Skeletal muscle tissue (tissue), 4 donors: Measurements from ENCODE around the gene URB2. TPM values are rescaled to one million over a fixed set of nuclear protein-coding genes. Genes with fewer than 3 reads are reported as not detected.

ENCODE experiments used
- H3K27ac ChIP-seq: one replicate; pipeline ENCODE4 v1.7.0; 2013; ENCODE audit warnings: mild to moderate bottlenecking, low read depth, low read length, inconsistent platforms
- H3K27me3 ChIP-seq, 3 donors: one replicate each; pipeline ENCODE4 v1.7.0; 2013; ENCODE audit warnings: low read length in 3 of 3; ENCODE audit not compliant: control insufficient read depth in 3 of 3, insufficient read depth in 3 of 3
- H3K36me3 ChIP-seq, 3 donors: one replicate each; pipeline ENCODE4 v1.7.0; 2013; ENCODE audit warnings: low read length in 3 of 3; ENCODE audit not compliant: control insufficient read depth in 3 of 3, insufficient read depth in 3 of 3
- H3K4me1 ChIP-seq, 3 donors: one replicate each; pipeline ENCODE4 v1.7.0; 2013; ENCODE audit warnings: low read length in 3 of 3, mild to moderate bottlenecking in 3 of 3; ENCODE audit not compliant: control insufficient read depth in 3 of 3, insufficient read depth in 3 of 3
- H3K4me3 ChIP-seq, 3 donors: one replicate each; pipeline ENCODE4 v1.7.0; 2013; ENCODE audit warnings: low read length in 3 of 3
- H3K9ac ChIP-seq, 3 donors: one replicate each; pipeline ENCODE4 v1.7.0; 2013; ENCODE audit warnings: low read length in 3 of 3, mild to moderate bottlenecking in 3 of 3, moderate library complexity in 2 of 3, low read depth in 1 of 3
- H3K9me3 ChIP-seq, 3 donors: one replicate each; pipeline ENCODE4 v1.7.0; 2013; ENCODE audit warnings: low read length in 3 of 3; ENCODE audit not compliant: control insufficient read depth in 3 of 3
- total RNA-seq: library from RNA; depleted of rRNA; stranded (reverse); fragments of >200 nt; gene quantifications from one replicate; pipeline ENCODE4 v1.2.3, GENCODE V29; 2014
- donor health status: Osteomylitis.

Gene URB2
- total RNA-seq, 1 donor from 2014 or later: 11.0 TPM

- H3K27me3 ChIP-seq: no peaks in the 10 kb centered on the region
- H3K9ac ChIP-seq: peak overlapping the region; percentile 77 to 85 (median 84)
- H3K4me1 ChIP-seq: peaks cover 36 to 52% (median 40%) of the 10 kb centered on the region in 3 donors
- H3K36me3 ChIP-seq: peaks cover 0 to 5% (median 4%) of the 10 kb centered on the region in 3 donors
- H3K9me3 ChIP-seq: no peaks in the 10 kb centered on the region
- no peak overlapping the region for H3K27ac ChIP-seq
- peak overlapping the region; percentile 88 to 94 (median 93) for H3K4me3 ChIP-seq
These were observed 1.5 kb upstream of the URB2 start for GRCh38 chr1:229624521-229625070.

- Histone ChIP-seq H3K27me3 (no peaks in the 10 kb centered on the region), H3K9me3 (no peaks in the 10 kb centered on the region), H3K4me1 (peaks cover 33 to 50% (median 39%) of the 10 kb centered on the region in 3 donors), H3K27ac (peak overlapping the region; percentile 74), H3K9ac (peak overlapping the region; percentile 77 to 85 (median 84)), H3K36me3 (peaks cover 0 to 5% (median 4%) of the 10 kb centered on the region in 3 donors), H3K4me3 (peak overlapping the region; percentile 88 to 94 (median 93))
These were observed 754 bp upstream of the URB2 start for GRCh38 chr1:229625071-229625914.

DNA sequence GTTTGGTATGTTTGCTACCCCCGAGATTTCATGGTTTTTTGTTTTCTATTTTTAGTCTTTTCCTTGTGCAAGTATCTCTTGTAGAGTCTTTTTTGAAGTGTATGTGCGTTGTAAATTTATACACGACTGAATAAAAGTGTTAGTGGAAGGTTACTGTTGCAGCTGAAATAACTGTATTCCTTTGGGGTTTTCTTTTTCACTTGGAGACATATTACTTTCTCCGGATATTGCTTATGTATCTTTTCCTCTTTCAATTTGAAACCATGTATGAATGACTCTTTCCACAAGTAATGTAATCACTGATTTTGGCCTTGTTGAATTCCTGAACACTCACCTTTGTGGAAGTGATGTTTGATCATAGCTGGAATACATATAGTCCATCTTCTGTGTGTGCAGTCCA is 956 bp downstream of the URB2 start:
- Histone ChIP-seq H3K9ac (peak overlapping the region; percentile 88 to 89 (median 88)), H3K27ac (peak overlapping the region; percentile 74), H3K4me3 (peak overlapping the region; percentile 89 to 92 (median 91)), H3K27me3 (no peaks in the 10 kb centered on the region), H3K9me3 (no peaks in the 10 kb centered on the region), H3K4me1 (peaks cover 32 to 51% (median 33%) of the 10 kb centered on the region in 3 donors), H3K36me3 (peaks cover 0 to 5% (median 4%) of the 10 kb centered on the region in 3 donors)

DNA sequence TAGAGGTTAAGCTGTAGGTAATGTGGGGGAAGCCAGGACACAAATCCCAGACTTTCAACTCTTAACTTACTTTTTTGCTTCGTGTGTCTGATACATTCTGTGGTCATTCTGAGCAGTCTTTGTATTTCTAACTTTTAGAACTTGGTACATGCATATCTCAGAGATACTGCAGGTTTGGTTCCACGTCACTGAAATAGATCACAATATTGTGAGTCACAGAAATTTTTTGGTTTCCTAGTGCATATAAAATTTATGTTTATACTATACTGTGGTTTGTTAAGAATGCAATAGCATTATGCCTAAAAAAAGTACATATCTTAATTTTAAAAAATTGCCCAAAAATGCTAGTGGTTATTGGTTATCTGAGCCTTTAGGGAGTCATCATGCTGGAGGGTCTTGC is 3.2 kb downstream of the URB2 start:
- H3K9ac ChIP-seq: no peak overlapping the region
- no peaks in the 10 kb centered on the region for H3K9me3 ChIP-seq
- H3K27ac ChIP-seq: no peak overlapping the region
- no peak overlapping the region for H3K4me3 ChIP-seq
- H3K4me1 ChIP-seq: peaks cover 24 to 38% (median 26%) of the 10 kb centered on the region in 3 donors
- H3K27me3 ChIP-seq: no peaks in the 10 kb centered on the region
- peaks cover 3 to 5% (median 4%) of the 10 kb centered on the region in 3 donors for H3K36me3 ChIP-seq

DNA sequence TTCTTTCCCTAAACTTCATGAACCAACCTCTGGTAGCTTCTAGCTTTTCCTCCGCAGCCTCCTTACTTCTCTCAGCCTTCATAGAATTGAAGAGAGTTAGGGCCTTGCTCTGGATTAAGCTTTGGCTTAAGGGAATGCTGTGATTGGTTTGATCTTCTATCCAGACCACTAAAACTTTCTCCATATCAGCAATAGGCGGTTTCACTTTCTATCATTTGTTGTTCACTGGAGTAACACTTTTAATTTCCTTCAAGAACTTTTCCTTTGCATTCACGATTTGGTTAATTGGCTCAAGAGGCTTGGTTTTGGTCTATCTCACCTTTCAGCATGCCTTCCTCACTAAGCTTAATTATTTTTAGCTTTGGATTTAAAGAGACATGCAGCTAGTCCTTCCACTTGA is 5.1 kb downstream of the URB2 start:
- peak overlapping the region in 1 of 3 donors; percentile 45 for H3K4me3 ChIP-seq

DNA sequence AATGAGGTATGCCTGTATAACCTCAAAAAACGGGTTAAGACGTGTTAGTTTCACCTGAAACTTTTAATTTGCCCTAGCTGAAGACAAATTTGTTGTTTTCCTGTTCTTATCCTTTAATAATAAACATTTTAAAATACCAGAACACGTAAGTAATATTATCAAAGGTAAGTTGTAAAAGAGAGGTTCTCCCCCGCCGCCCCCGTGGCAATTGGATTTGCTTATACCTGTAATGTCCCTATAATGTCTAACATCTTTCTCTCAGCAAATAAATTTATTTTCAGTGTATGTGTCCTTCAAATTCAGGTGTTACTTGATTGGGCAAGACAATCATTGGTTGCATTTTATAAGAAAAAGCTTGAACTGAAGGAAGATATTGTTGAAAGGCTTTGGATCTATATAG is 5.9 kb downstream of the URB2 start:
- no peaks in the 10 kb centered on the region for H3K9me3 ChIP-seq
- H3K4me3 ChIP-seq: no peak overlapping the region
- no peak overlapping the region for H3K27ac ChIP-seq
- no peaks in the 10 kb centered on the region for H3K27me3 ChIP-seq
- H3K9ac ChIP-seq: no peak overlapping the region
- peaks cover 20 to 25% (median 25%) of the 10 kb centered on the region in 3 donors for H3K36me3 ChIP-seq
- H3K4me1 ChIP-seq: peaks cover 12 to 42% (median 23%) of the 10 kb centered on the region in 3 donors

More for the DNA sequence above, 5.1 kb downstream of the URB2 start:
- H3K36me3 ChIP-seq: peaks cover 17% of the 10 kb centered on the region in 3 donors
- H3K27ac ChIP-seq: peak overlapping the region; percentile 26
- peak overlapping the region in 1 of 3 donors; percentile 25 for H3K9ac ChIP-seq
- H3K9me3 ChIP-seq: no peaks in the 10 kb centered on the region
- H3K4me1 ChIP-seq: peaks cover 18 to 42% (median 27%) of the 10 kb centered on the region in 3 donors
- no peaks in the 10 kb centered on the region for H3K27me3 ChIP-seq

GRCh38 chr1:229636042-229636441 is 10.0 kb downstream of the URB2 start:
- Histone ChIP-seq H3K4me1 (peaks cover 12 to 46% (median 26%) of the 10 kb centered on the region in 3 donors), H3K4me3 (no peak overlapping the region), H3K36me3 (peaks cover 27 to 37% (median 36%) of the 10 kb centered on the region in 3 donors), H3K27me3 (no peaks in the 10 kb centered on the region), H3K9ac (peak overlapping the region in 1 of 3 donors; percentile 18), H3K27ac (no peak overlapping the region), H3K9me3 (no peaks in the 10 kb centered on the region)

DNA sequence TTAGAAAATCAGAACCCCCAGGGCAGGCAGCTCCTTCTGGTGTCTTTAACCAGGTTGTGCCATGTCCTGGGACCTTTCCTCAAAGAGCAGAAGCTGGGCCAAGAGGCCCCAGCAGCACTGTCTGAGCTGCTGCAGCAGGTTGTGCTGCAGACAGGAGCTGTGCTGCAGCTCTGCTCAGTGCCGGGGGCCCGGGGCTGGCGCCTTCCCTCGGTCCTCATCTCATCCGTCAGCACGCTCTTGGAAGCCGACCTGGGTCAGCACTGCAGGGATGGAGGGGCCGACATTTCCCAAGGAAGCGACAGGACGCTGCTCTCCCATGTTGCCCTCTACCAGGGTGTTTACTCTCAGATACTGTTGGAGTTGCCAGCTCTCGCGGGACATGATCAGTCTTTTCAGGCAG is 11.7 kb downstream of the URB2 start:
- no peak overlapping the region for H3K9ac ChIP-seq
- no peak overlapping the region for H3K27ac ChIP-seq
- H3K4me3 ChIP-seq: no peak overlapping the region
- no peaks in the 10 kb centered on the region for H3K9me3 ChIP-seq
- no peaks in the 10 kb centered on the region for H3K27me3 ChIP-seq
- H3K36me3 ChIP-seq: peaks cover 27 to 37% (median 36%) of the 10 kb centered on the region in 3 donors
- H3K4me1 ChIP-seq: peaks cover 17 to 51% (median 35%) of the 10 kb centered on the region in 3 donors

DNA sequence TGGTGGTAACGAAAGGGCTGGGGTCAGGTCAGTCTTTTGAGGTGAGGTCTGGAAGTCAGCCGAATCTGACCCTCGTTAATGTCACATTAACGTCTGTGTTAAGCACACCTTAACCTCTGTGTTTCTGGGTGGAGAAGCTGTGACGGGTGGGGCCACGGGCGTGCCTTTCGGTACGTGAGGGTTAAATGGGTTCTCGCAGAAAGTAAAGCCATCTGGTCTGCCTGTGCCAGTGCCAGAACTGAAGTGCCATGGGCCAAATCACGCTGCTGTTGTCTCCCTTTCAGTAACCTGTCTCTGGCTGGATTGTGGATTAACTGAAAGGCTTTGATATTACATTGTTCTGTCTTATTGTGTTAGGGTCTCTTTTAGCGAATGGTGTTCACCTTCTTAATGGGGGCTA is 14.4 kb downstream of the URB2 start:
- Histone ChIP-seq H3K4me3 (peak overlapping the region in 1 of 3 donors; percentile 31), H3K27ac (peak overlapping the region; percentile 18), H3K4me1 (peaks cover 14 to 43% (median 24%) of the 10 kb centered on the region in 3 donors), H3K9me3 (no peaks in the 10 kb centered on the region), H3K9ac (peak overlapping the region in 2 of 3 donors; percentile 4 to 51), H3K36me3 (peaks cover 34 to 50% (median 46%) of the 10 kb centered on the region in 3 donors), H3K27me3 (no peaks in the 10 kb centered on the region)

GRCh38 chr1:229641306-229641705 is 15.3 kb downstream of the URB2 start:
- H3K36me3 ChIP-seq: peaks cover 30 to 48% (median 45%) of the 10 kb centered on the region in 3 donors
- peak overlapping the region in 1 of 3 donors; percentile 25 for H3K9ac ChIP-seq
- H3K4me3 ChIP-seq: no peak overlapping the region
- H3K27ac ChIP-seq: no peak overlapping the region
- H3K27me3 ChIP-seq: no peaks in the 10 kb centered on the region
- no peaks in the 10 kb centered on the region for H3K9me3 ChIP-seq
- H3K4me1 ChIP-seq: peaks cover 14 to 37% (median 22%) of the 10 kb centered on the region in 3 donors
